Progenitor cell of endocrine pancreas (in vitro differentiated cells): ENCODE measurements around the gene OR4K5. TPM values are rescaled to one million over a fixed set of nuclear protein-coding genes. Genes with fewer than 3 reads are reported as not detected.

Experiments used
- DNase-seq: peaks from one replicate; pipeline ENCODE4 v3.0.0; 2021; ENCODE audit warnings: low spot score; ENCODE audit not compliant: unreplicated experiment
- H3K27ac Mint-ChIP-seq: 2 replicates; pipeline ENCODE4 v1.8.0; 2021; ENCODE audit warnings: mild to moderate bottlenecking, moderate library complexity, mixed read lengths
- H3K27me3 Mint-ChIP-seq: 2 replicates; pipeline ENCODE4 v1.8.0; 2021; ENCODE audit warnings: mixed read lengths
- H3K36me3 Mint-ChIP-seq: 2 replicates; pipeline ENCODE4 v1.8.0; 2022; ENCODE audit warnings: mixed read lengths; ENCODE audit not compliant: insufficient read depth
- H3K4me1 Mint-ChIP-seq: 2 replicates; pipeline ENCODE4 v1.8.0; 2021; ENCODE audit warnings: low read depth, mixed read lengths
- H3K4me3 Mint-ChIP-seq: 2 replicates; pipeline ENCODE4 v1.8.0; 2021; ENCODE audit warnings: low read depth, mild to moderate bottlenecking, moderate library complexity, mixed read lengths
- H3K9me3 Mint-ChIP-seq: 2 replicates; pipeline ENCODE4 v1.8.0; 2021; ENCODE audit warnings: low read depth, mixed read lengths
- CTCF ChIP-seq: fragments of 200-600 bp; sonication (generic); IDR thresholded peaks from one replicate; pipeline ENCODE4 v1.5.0; 2021; ENCODE audit warnings: antibody characterized with exemption, mild to moderate bottlenecking; ENCODE audit not compliant: unreplicated experiment
- total RNA-seq: library from RNA; stranded (reverse); gene quantifications from 2 replicates; pipeline ENCODE4 v1.2.1, GENCODE V29; 2021

The OR4K5 gene
- total RNA-seq, 1 donor from 2014 or later = not detected

DNA sequence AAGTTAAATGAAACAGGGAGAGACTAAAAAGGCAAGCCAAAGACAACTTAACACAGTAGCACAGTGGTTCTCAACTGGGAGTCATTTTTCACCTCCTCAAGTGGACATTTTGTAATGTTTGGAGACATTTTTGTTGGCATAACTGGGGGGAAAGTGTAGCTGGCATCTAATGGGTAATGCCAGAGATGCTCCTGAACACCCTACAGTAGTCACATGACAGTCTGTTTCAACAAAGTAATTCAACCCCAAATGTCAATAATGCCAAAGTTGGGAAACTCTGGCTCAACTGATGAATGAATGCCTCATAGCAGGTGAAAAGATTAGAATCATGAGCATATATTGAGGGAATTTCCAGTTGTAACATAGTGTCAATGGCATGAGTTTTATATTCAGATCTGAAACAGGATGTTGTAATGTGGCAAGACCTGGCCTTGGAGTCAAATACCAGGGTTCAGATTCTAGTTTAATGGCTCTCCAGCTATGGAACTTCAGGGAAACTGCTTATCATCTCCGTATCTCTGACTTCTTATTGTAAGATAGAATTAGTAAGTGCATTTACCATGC lies 2.4 kb upstream of the OR4K5 start:
- Mint-ChIP-seq H3K36me3 (no peaks in the 10 kb centered on the region), H3K27me3 (no peaks in the 10 kb centered on the region), H3K27ac (no peak overlapping the region), H3K9me3 (peaks cover 16% of the 10 kb centered on the region), H3K4me1 (no peaks in the 10 kb centered on the region), H3K4me3 (no peak overlapping the region)
- DNase-seq = no peak
- TF ChIP-seq CTCF = no peak

- no peak for TF ChIP-seq CTCF
- Mint-ChIP-seq H3K9me3 (peaks cover 10% of the 10 kb centered on the region), H3K27ac (no peak overlapping the region), H3K36me3 (no peaks in the 10 kb centered on the region), H3K4me3 (no peak overlapping the region), H3K4me1 (no peaks in the 10 kb centered on the region), H3K27me3 (no peaks in the 10 kb centered on the region)
- no peak for DNase-seq
Observed at GRCh38 chr14:19918553-19919264, 1.7 kb upstream of the OR4K5 start.

- Mint-ChIP-seq H3K27me3 (no peaks in the 10 kb centered on the region), H3K4me3 (no peak within 1 kb of the TSS), H3K9me3 (peaks cover 52% of the 10 kb centered on the region), H3K4me1 (no peaks in the 10 kb centered on the region), H3K27ac (no peak within 1 kb of the TSS), H3K36me3 (no peaks in the 10 kb centered on the region)
- TF ChIP-seq CTCF = no peak
- DNase-seq = no peak
Observed at GRCh38 chr14:19930617-19931016, 10.2 kb downstream of the OR4K5 start, which contains the start of gene OR4K1. Gene OR4K1 (plus strand): TSS chr14:19930917. CDS start chr14:19935667, 4,750 bp downstream.

DNA sequence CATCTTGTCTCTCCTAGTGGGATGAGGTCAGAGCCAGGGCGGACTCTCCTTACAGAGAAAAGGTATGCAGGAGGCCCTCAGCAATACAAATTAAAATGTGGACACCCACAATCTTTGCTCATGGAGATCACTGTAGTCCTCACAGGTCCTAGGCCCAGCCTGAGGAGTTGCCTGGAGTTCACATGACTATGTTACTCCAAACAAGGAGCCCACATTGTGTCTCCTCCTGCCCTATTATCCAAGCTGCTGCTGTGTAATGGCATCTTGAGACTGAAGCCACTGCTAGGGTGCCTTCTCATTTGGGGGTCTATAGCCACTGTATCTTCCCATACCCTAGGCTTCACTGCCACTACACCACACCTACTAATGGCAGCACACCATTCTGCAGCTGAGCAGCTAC lies 21.3 kb downstream of the OR4K5 start:
- H3K27me3 Mint-ChIP-seq = no peaks in the 10 kb centered on the region
- H3K36me3 Mint-ChIP-seq = no peaks in the 10 kb centered on the region
- no peaks in the 10 kb centered on the region for H3K4me1 Mint-ChIP-seq
- H3K9me3 Mint-ChIP-seq = peaks cover 33% of the 10 kb centered on the region
- H3K27ac Mint-ChIP-seq = no peak overlapping the region
- DNase-seq = no peak
- TF ChIP-seq CTCF = no peak
- H3K4me3 Mint-ChIP-seq = no peak overlapping the region

DNA sequence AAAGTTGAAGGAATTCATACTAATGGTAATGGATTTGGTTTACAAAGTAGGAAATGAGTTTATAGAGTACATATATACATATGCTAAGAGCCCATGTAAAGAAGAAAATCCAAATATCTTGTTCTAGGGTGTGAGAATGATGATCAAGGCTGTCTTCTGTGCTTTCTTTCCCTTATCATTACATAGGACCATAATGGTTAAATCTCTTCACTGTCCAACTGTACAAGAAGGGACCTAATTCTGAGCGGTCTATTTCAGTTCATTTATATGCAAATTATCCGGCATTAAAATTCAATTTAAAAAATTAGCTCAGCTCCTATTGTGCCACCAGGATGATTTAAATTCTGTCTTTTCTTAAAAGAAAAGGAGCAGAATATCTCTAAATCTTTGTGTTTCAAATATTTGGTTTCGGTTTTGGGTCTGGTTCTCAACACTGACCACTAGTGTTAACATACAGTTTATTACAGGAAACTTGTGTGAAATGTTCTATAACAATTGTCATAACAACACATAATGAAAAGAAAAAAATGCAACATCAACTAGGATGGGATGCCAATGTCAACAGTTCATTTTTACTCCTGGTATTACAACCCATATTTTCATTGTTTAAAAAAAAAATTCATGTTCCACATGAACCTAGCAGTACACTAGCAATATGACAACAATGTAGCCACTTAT lies 27.1 kb downstream of the OR4K5 start:
- DNase-seq = no peak
- H3K36me3 Mint-ChIP-seq = peaks cover 2% of the 10 kb centered on the region
- H3K9me3 Mint-ChIP-seq = peaks cover 23% of the 10 kb centered on the region
- TF ChIP-seq CTCF = no peak
- H3K4me1 Mint-ChIP-seq = no peaks in the 10 kb centered on the region
- no peaks in the 10 kb centered on the region for H3K27me3 Mint-ChIP-seq
- no peak overlapping the region for H3K4me3 Mint-ChIP-seq
- H3K27ac Mint-ChIP-seq = no peak overlapping the region
